Activated CD4-positive, alpha-beta T cell treated with anti-CD3 and anti-CD28 coated beads, Interleukin-2, amount 50 U/mL, for 1 hour (primary cell): ENCODE measurements around the gene MAGEB6.
"Not testable (repeated sequence)": the region's sequence is repeated elsewhere in the genome, so short reads cannot be mapped to it uniquely, and the experiment has no call there.

Source experiments
- DNase-seq: peaks from one replicate; pipeline ENCODE4 v3.0.0-alpha.2; 2020

Gene MAGEB6, protein sequence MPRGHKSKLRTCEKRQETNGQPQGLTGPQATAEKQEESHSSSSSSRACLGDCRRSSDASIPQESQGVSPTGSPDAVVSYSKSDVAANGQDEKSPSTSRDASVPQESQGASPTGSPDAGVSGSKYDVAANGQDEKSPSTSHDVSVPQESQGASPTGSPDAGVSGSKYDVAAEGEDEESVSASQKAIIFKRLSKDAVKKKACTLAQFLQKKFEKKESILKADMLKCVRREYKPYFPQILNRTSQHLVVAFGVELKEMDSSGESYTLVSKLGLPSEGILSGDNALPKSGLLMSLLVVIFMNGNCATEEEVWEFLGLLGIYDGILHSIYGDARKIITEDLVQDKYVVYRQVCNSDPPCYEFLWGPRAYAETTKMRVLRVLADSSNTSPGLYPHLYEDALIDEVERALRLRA

DNA sequence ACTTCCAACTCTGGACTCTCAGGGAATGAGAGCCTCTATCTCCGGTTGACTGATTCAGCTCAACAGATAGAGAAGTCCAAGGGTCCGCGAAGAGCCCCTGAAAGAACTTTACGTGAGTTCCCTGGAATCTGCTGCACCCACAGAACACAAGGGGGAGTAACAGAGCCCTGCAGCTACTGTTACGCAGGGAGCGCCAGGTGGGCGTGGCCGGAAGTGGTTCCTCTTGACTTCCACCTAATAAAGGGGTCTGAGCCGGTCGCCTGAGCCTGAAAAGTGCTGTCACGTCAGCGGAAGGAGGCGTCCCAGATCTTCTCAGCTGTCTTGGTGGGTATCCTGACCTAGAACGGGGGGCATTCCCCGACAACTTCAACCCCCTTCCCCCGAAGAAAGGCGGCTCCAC, at the start of gene MAGEB6:
TSS of gene MAGEB6 (plus strand) at position 237 of the 400 bp plus-strand sequence. CDS start 1,407 bp downstream, outside the sequence.
- no peak for DNase-seq

DNA sequence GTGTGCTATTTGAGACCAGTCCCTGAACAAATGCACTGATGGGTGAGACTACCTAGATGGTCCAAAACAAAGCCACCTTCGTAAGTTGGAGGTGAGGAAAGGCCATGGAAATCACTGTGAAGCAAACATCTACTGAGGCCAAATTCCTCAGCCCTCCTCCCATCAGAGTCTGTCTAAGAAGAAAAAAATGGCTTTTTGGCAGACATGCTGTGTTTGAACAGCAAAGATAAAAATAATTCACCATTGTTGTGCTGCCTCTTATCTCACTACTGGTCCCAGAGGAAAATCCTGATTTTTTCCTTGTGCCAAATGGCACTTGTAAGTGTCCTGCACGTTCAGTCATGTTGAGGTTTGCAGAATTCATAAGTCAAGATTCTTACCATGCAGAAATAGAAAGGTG, 46.2 kb upstream of the MAGEB6 start:
- no peak for DNase-seq

DNA sequence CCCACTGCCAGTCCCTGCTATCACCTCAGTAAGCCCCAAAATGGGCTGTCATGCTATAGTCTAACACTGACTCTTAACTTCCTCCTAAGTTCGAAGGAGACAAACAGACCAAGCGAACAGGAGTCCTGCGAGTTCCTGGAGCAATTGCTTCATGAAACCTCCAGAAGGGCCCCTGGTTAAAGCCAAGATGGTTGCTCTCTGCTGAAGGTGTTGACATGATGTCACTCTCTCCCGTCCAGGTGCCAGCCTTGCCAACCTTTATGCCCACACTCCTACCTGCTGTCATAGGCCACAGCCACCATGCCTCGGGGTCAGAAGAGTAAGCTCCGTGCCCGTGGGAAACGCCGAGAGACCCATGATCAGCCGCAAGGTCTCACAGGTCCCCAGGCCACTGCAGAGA, 31.9 kb upstream of the MAGEB6 start, which contains the start of gene MAGEB6B:
TSS of gene MAGEB6B (plus strand) at position 301 of the 400 bp plus-strand sequence. CDS start at position 301, 0 bp downstream.
- no peak for DNase-seq

DNA sequence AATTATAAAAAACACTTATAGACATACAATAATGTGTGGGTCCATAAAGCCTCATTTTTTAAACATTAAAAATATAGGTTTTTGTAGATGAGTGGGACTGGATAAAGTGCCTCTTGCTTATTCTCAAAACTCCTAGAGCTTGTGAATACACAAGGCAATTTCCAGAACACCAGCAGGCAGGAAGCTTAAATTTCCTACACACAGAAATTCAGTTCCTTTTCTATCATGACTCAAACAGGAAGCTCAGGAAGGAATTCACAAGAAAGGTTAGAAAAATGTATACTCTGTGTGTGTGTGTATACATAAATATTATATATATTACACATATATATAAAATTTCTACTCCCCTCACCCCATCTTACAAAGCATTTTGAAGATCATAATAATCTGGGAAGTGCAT, 11.3 kb downstream of the MAGEB6 start:
- no peak for DNase-seq

DNA sequence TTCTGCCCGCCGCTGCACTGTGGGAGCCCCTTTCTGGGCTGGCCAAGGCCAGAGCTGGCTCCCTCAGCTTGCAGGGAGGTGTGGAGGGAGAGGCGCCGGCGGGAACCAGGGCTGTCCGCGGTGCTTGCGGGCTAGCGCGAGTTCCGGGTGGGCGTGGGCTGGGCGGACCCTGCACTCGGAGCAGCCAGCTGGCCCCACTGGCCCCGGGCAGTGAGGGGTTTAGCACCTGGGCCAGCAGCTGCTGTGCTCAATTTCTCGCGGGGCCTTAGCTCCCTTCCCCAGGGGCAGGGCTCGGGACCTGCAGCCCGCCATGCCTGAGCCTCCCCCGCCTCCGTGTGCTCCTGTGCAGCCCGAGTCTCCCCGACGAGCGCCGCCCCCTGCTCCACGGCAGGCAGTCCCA, 12.5 kb downstream of the MAGEB6 start:
- DNase-seq: not testable (repeated sequence)

DNA sequence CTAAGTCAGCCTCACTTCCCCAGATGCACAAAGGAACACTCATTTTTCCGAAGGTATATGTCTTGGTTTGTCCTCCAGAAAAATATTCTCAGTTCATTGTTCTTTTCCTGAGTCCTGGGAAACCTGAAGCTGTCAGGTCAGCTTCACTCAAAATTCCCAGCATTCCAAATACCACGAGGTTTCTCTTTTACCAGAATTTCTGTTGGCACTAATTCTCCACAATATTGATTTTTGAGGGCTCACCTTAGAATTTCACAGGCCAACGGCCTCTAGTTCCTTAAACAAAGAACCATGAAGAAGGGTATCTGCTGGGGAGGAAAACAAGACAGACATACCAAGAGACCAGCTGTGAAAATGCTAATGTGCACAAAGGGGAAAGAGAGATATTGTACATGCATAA, 15.8 kb downstream of the MAGEB6 start:
- DNase-seq: no peak

DNA sequence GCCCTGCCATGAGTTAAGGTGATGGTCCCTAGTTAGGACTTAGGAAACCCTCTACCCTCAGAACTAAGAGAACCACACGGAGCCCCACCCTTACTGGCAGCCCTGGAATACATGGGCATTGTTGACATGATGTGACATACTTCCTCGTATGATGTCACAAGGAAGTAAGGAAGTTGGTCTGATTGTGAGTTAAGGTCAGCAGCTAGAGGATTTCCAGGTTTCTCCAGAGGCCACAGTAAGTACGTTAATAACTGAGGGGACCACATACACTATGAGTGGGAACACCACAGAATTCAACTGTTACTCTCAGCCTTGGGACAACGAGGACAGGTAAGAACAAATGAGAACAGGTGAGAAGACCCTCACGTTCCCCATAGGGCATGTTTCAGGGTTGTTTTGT, 23.6 kb downstream of the MAGEB6 start, which contains the start of gene MAGEB5:
TSS of gene MAGEB5 (plus strand) at position 301 of the 400 bp plus-strand sequence. CDS start 1,133 bp downstream, outside the sequence.
- DNase-seq: no peak

DNA sequence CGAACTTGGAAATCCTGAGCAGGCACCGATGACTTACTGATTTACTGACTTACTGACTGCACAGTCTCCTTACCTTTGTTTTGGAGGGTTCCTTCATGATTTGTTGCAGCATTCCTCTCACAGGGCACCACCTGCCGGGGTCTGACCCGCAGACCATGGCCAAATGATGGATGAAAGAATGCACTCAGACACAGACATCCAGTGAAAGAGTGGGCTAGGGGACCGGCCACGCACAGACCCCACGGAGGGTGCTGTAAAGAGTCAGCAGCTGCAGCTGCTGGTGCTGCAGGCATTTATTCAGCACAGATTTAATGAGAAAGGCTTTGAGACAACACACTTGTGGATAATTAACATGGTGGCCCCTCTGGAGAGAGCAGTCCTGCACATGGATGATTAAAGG, 27.1 kb downstream of the MAGEB6 start:
- no peak for DNase-seq

DNA sequence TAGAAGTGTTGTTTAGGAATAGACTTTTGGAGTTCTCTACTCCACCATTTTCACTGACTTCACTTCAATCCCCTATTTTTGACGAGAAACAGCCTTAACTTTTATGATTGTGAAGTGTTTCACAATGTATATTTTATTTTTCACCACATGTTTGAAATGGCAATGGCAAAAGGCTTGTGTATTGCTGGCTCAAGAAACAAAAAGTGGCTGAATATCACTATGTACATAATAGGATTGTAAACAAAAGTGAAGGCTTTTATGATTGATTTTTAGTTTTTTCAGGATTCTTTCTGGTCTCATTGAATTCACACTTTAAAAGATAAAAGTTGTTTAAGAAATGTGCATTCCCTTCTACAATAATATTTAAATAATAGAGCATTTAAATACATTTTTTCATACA, 41.9 kb downstream of the MAGEB6 start:
- DNase-seq: no peak
